Left renal cortex interstitium (tissue), 4 donors: ENCODE measurements around the gene PYGB. TPM values are rescaled to one million over a fixed set of nuclear protein-coding genes. Genes with fewer than 3 reads are reported as not detected.
A peak's percentile ranks its signal among the peaks of the same experiment; 100 is the strongest.

ENCODE experiments used
- DNase-seq, 4 donors: peaks; one replicate each; pipeline ENCODE4 v3.0.0-alpha.2; 2013; ENCODE audit warnings: low read depth in 4 of 4, low spot score in 2 of 4, missing footprints in 1 of 4
- polyA plus RNA-seq, 4 donors: library from polyadenylated mRNA; unstranded; fragments of 120-200 nt; gene quantifications; one replicate each; pipeline ENCODE4 v1.2.1, GENCODE V29; 2013; ENCODE audit not compliant: insufficient read length in 4 of 4

PYGB gene
- polyA plus RNA-seq, 4 donors, result 43.3 to 54.2 (median 49.5) TPM

DNA sequence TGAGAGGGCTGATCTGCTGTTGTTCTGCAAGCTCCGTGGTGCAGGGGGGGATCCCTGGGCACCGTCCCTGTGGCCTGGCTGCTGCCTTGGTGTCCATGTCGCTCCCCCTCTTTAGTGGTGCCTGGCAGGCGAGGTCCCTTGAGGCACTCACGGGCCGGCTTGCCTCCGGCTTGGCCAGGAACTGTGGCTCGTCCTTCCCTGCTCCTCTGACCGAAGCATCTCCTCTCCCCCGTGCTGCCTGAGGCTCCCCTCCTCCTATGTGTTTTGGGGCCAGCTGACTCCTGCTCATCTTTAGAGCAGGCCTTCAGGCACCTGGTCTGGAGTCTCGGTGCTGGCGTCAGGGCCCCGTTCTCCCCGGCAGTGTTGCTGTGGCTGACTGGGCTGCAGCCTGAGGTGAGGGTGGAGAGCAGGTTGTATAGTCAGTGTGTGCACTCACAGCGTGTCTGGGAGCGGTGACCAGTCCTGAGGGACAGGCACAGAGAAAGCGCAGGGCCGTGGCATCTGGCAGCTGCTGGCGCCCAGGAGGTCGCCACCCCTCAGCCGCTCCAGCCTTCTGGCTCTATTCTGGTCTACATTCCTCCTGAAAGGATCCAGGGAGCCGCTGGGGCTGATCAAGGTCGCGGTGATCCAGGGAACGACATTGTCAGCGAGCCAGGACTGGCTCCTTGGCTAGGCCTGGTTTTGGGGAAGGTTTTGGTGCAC lies 43.7 kb downstream of the PYGB start:
- DNase-seq, result no peak

DNA sequence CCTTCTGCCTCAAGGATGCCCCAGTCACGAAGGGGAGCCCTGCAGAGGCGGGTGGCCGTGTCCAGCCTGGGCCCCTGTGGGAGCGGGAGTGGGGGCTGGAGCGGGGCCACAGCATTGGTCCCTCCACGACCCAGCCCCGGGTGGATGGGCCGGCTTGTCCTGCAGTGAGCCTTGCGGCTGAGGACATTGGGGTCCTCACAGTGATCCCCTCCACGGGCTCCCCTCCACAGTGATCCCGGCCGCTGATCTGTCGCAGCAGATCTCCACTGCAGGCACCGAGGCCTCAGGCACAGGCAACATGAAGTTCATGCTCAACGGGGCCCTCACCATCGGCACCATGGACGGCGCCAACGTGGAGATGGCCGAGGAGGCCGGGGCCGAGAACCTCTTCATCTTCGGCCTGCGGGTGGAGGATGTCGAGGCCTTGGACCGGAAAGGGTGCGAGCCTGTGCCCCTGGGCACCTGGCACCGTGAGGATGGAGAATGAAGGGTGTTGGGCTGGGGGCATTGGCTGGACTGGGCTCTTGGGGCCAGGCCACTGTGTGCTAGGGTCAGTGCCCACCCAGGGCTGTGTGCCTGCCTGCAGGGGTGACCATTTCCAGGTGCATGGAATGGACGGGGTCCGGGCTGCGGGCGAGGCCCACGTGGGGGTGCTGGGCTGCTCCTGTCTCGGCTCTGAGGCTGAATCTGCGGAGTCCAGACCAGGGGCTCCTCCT lies 44.4 kb downstream of the PYGB start:
- no peak for DNase-seq

DNA sequence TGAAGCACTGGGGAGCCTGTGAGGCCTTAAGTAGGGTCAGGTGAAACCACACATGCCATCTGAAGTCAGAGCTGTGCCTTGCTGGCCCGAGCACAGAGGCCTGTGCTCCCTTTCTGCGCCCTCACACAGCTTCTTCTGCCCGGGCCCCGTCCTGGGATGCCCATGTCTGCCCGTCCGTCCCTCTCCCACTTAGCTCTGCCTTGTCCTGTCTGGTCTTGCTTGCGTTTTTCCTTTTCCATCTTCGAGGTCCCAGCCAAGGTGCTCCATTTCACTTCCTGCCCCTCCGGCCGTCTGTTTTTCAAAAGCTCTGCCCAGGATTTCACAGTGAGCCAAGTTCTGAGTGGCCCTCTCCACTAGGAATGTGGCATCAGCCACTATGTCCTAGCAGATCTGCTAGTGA lies 45.6 kb downstream of the PYGB start:
- DNase-seq, result no peak

DNA sequence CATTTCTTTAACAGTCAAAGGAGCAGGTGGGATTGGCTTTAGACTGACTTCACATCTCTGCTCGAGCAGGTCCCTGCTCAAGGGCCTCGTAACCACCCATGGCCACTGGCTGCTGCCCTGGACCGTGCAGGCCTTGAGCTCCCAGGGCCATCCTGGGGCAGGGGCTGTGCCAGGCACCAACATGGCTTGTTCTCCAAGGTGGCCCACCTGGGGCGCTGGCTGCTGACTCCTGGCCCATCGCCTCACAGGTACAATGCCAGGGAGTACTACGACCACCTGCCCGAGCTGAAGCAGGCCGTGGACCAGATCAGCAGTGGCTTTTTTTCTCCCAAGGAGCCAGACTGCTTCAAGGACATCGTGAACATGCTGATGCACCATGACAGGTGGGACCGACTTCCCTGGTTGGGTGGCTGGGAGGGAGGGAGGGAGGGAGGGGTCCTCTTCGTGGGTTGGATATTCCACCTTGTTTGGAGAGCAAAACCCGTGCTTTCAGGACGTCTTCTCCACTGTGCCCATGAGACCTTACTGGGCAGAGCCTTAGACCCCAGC lies 46.1 kb downstream of the PYGB start:
- no peak for DNase-seq

DNA sequence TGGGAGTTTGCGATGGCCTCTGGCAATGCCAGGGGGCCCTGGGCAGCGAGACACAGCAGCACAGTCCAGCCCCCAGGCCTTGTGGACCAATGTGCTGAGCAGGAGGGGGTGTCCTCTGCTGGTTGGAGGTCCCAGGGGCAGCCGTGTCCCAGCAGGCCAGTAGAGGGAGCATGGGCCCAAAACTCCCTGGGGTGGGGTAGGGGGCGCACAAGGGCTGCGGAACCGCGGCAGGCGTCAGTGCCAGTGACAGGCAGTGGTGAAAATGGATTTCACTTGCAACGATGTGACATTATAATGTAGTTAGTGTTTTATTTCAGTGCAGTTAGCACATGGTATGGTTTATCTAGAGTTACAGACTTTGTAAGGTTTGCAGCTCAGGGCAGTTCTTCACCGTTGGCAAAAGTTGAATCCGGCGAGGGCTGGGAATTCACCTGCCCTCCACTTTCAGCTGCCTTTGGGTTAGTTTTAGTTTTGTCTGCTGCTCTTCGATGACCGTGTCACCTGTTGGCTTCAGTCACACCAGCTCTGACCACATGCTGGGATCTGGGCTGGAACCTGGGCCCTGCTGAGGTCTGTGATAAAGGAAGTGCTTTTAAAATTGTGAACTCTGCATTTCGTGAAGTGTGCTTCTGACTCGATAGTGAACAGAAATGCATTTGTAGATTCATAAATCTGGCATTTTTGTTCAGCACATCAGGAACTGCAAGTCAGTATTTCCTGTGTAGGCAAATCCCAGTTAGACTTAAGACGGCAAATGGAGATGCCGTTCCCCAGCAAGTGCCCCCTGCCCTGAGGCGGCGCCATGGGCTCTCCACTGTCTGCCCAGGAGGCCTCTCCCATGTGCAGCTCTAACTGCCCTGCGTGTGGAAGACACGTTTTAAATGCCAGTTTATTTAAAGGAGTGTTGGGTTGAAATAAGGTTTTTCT lies 46.8 kb downstream of the PYGB start:
- DNase-seq, result peak in 1 of 4 donors; percentile 38

GRCh38 chr20:25295386-25296093 lies 47.7 kb downstream of the PYGB start:
- no peak for DNase-seq

GRCh38 chr20:25296094-25297093 lies 48.5 kb downstream of the PYGB start:
- DNase-seq, result no peak

DNA sequence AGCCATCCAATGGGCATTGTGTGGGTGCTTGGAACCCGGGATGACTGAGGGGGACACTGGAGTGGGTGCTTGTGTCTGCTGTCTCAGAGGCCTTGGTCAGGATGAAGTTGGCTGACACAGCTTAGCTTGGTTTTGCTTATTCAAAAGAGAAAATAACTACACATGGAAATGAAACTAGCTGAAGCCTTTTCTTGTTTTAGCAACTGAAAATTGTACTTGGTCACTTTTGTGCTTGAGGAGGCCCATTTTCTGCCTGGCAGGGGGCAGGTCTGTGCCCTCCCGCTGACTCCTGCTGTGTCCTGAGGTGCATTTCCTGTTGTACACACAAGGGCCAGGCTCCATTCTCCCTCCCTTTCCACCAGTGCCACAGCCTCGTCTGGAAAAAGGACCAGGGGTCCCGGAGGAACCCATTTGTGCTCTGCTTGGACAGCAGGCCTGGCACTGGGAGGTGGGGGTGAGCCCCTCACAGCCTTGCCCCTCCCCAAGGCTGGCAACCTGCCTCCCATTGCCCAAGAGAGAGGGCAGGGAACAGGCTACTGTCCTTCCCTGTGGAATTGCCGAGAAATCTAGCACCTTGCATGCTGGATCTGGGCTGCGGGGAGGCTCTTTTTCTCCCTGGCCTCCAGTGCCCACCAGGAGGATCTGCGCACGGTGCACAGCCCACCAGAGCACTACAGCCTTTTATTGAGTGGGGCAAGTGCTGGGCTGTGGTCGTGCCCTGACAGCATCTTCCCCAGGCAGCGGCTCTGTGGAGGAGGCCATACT lies 49.4 kb downstream of the PYGB start:
- no peak for DNase-seq

GRCh38 chr20:25299806-25300205 lies 51.9 kb downstream of the PYGB start:
- DNase-seq, result no peak

DNA sequence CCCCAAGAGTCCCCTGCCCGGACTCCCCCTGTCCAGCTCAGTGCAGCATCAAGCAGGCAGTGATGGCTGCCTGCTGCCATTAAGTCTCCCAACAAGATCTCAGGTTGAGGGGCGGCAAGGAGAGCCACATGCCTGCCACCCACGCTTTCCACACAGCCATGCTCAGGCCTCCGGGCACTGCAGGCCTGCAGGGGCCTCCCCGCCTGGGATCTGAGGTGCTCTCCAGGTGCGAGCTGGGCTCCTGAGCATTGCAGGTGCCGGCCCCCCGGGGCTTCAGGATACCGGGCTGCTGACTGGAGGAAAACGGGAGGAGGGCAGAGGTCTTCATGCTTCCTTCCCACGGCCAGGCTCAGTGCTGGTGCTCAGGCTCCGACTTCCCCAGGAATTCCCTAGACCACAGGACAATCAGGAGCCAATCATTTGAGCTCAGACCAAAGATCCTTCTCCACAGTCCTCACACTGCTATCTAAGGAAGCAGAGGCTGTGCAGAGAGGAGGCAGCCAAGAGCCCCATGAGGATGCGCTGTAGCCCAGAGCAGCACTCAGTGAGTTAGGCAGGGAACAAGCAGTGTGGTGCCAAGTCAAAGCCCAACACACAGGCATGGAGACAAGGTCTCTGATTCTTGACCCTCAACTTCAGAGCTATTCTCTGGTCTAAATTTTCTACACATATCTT lies 52.7 kb downstream of the PYGB start:
- no peak for DNase-seq

- DNase-seq, result no peak
Observed at GRCh38 chr20:25301357-25301920, 53.6 kb downstream of the PYGB start.

GRCh38 chr20:25302596-25302995 lies 54.7 kb downstream of the PYGB start:
- DNase-seq, result no peak

- no peak for DNase-seq
Observed at GRCh38 chr20:25303292-25304024, 55.6 kb downstream of the PYGB start.

DNA sequence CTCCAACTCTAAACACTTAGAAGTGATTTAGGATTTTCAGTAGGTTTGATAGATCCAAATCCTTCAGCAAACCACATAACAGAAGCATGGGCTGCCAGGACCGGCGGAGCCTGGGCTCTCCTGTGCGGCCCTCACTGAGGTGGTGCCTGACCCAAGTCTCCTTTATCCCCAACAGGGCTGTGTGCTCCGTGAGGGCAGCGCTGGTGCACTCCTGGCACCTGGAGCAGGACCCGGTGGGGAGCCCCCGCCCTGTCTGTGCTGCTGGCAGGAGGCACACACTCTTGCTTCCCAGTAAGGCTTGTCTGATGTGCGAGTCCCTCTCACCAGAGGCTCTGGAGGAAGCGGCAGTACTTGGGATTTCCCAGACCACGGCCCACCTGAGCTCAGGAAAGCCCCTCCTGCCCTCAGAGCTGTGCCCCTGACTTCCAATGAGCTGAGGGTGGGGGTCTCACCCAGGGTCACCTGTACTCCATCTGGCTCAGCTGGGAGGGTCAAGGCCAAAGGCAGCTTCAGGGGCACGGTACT lies 56.2 kb downstream of the PYGB start:
- no peak for DNase-seq

GRCh38 chr20:25306991-25307903 lies 59.4 kb downstream of the PYGB start:
- DNase-seq, result no peak
